Stimulated activated CD4-positive, alpha-beta T cell treated with anti-CD3 and anti-CD28 coated beads, TNF-alpha, amount 100 ng/mL, for 48 hours (primary cell): ENCODE results near the gene CACYBP.

Source experiments
- DNase-seq, 3 donors: peaks; one replicate each; pipeline ENCODE4 v3.0.0-alpha.2; 2020; ENCODE audit warnings: low read depth in 3 of 3

CACYBP gene, protein sequence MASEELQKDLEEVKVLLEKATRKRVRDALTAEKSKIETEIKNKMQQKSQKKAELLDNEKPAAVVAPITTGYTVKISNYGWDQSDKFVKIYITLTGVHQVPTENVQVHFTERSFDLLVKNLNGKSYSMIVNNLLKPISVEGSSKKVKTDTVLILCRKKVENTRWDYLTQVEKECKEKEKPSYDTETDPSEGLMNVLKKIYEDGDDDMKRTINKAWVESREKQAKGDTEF

DNA sequence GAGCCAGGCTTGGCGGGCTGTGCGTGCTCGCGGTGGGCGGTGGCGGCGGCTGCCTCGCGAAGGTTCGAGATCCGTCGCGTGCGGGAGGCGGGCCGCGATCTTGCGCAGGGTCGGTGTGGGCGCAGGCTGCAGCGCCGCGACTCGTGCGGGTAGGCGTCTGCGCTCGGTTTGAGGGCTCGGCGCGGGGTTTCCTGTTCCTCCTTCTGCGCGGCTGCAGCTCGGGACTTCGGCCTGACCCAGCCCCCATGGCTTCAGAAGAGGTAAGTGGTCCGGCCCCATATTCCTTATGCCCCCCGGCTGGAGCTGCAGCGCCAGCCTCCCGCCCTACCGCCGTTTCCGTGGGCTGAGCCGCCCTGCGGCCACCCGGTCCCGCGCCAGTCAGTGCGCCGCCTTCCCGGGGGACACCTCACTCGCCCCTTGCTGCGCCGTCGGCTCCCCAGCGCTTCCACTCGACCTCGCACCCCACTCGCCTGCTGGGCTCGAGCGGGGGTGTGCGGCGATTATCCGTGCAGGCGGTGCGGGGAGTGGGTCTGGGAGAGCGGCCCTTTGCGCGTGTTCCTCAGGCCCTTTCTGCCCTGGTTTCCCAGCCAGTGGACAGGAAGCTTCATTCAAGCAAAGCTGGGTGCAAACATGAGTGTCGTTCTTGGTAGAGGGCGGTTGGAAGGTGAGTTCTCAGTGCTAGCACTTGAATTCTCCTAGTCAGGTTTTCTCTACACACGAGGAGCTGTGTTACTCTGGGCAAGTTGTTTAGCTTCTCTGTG is at the start of gene CACYBP:
TSS of gene CACYBP (plus strand) at position 12 of the 761 bp plus-strand sequence. CDS start at position 246, 234 bp downstream.
- DNase-seq, result peak in 1 of 3 donors; percentile 27

DNA sequence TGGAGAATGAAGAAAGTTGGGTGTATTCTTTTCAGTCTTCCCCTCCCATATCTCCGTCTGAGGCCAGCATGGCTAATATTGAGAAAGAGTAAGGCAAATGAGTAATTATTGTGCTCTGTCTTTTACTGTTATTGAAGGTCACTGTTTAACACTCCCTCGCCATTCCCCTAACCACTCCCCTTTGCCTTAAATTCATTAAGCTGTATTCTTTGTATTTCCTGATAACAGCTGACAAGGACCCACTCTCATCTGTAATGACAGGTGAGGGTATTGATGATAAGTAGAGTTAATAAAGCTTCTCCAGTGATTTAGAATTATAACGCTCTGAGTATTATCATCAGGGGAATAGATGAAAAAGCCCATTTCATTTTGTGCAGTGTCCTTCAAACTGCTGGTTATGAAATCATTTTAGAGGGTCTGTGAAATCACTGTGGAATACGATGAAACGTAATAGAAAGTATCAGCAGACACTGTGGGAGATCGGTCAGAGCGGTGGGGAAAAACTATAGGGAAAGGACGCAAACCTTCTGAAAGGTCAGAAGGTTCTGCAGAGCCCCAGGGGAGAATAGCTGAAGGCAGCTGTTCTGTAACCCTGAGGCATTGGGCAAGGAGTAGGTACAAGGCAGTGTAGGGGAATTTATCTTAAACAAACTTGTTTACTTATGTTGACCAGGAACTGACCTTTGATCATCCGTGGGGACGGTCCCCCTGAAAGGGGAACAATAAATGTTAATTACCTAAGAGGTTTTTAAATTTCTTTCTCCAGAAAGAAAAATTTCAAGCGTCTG is 46.3 kb upstream of the CACYBP start:
- no peak for DNase-seq

DNA sequence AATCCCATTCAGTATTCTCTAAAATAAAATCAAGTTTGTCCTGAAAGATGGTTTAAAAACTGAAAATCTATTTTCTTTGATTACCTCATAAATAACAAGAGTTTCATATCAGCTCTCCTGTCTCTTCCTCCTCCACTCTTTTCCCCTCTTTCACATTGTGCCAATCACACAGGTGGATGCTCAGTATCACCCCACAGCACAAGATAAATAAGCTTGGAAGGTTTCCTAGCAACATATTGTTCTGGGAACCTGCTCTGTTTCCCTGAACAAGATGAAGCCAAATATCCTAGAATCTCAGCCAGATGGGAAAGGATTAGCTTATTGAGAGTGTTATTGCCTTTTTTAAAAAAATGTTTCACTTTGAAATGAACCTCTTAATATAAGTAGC is 45.7 kb upstream of the CACYBP start:
- DNase-seq, result no peak

DNA sequence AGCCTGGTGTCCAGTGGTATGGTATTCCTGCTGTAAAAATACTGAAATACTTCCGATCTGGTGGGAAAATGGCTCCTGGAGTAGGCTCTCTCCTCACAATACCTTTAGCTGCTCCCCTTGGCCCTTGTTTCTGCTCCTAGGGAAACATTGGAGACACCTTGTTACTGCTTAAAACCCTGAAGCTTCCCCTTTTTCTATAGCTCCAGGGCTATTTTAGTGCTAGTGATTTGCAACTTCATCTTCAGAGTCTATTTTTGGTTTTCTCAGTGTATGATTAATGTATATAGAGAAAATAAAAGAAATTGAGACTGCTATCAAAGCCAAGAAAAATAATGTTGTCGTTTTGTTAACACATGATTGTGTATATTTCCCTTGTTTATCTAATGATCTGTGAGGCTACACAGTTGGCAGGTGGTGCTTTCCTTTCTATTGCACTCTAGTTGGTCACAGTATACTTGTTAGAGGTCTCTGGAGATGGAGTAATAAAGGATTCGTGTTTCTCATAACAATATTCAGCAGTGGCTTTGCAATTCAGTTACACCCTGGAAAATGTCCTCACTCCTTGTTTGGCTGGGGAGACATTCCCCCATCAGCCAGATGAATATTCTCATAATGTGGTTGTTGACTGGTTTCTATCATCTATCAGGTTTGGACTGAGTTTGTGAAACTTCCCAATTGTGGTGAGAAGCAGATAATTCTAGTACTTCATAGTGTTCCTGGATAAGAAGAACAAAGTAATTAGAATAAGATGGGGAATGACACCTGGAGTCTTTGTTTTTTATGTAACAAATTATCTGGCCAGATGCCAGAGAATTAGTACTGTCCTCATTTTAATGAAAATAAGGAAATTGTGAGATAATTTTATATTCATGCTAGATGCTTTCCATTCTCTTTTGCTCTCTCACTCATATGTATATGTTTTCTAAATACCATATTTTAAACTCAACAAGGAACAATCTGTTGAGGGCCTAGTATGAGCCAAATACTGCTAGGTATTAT is 44.8 kb upstream of the CACYBP start:
- no peak for DNase-seq

DNA sequence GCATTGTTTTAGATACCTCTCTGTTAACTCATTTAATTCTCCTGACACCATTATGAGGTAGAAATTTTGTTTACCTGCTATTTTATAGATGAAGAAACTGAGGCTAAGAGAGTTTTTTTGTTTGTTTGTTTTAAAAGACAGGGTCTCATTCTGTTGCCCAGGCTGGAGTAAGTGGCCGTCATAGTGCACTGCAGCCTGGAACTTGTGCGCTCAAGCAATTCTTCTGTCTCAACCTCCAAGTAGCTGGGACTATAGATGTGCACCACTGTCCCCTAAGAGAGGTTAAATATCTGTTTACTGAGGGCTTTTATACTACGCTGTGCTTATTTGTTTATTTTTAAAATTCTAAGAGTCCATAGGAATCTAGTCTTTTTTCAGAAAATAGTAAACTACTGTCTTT is 43.7 kb upstream of the CACYBP start:
- no peak for DNase-seq

DNA sequence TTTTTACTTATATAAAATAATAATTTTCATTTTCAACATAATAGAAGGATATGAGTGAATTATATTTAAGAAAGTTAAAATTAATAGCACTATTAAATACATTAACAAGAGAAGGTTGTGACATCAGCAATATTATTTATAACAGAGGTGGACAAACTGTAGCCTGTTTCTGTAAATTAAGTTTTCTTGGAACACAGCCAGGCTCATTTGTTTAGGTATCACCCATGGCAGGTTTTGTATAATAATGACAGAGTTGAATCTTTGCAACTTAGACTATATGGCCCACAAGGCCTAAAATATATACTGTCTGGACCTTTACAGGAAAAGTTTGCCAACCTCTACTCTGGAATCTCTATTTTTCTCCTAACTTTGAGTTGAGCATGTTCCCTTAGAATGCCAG is 42.8 kb upstream of the CACYBP start:
- no peak for DNase-seq

DNA sequence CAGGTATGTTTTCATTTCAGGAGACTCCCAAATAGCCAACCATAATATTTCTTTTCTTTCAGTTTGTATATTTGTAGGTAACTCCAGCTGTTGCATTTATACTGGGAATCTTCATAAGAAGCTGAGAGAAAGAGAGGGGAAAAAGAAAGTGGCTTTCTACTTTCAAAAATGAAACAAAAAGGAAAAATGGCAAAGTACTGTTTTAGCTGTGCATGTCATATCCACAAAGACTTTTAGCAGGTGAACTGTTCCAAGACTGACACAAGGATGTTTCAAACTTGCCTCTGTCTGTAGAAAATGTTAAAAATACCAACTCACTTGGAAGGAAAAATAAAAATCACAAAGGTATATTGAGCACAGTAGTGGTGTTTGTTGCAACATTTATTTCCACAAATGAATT is 41.9 kb upstream of the CACYBP start:
- DNase-seq, result no peak

DNA sequence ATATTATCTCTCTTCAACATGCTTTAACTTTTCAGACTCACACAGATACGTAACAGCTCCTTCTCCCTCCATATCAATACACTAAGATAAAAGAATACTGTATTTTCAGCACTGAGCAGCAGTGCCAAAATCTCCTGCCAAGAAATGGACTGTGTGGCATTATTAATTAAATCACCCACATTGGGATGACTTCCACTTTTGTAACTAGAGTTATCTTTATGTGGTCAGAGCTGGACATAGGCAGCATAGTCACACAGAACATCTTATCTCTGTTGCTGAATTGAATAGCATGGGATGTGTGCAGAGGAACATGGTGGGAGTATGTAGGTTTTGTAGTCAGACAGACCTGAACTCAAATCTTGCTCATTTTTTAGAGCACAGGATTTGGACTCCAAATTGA is 41.4 kb upstream of the CACYBP start:
- no peak for DNase-seq

DNA sequence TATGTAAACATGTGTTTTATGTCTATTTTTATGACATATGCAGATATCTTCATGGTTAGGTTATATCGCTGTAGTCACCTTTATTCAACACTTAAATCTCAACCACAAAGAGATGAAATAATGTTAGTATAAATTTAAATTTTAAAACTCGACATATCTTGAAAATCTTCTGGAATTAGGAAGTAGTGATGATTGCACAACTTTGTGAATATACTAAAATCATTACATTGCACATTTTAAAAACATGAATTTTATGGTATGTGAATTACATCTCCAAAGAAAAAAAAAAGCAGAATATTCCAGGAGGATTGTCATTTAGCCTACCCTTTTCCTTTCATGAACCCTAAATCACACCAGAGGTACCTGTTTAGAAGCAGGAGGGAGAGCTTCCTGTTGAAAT is 39.4 kb upstream of the CACYBP start:
- no peak for DNase-seq

DNA sequence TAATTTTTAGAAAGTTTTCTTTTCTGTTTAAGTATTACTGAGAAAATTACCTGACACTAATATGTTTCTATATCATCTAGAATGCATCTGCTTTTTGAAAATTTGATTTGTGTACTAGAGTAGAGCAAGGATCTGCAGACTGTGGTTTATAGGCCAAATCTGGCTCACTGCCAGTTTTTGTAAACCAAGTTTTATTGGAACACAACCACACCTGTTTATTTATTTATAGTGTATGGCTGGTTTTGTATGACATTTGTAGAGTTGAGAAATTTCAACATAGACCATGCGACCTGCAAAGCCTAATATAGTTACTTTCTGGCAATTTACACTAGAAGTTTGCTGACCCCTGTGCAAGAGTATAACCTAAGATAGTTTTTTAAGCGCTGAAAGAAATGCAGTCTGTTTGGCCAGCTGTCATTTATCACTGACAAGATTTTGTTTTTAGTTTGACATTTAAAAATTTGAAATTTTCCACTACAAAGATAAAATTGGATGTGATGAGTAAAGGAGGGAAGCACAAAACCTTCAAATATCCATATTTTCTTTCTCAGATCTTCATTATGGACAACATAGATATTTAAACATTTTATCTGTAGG is 36.1 kb upstream of the CACYBP start:
- DNase-seq, result no peak

DNA sequence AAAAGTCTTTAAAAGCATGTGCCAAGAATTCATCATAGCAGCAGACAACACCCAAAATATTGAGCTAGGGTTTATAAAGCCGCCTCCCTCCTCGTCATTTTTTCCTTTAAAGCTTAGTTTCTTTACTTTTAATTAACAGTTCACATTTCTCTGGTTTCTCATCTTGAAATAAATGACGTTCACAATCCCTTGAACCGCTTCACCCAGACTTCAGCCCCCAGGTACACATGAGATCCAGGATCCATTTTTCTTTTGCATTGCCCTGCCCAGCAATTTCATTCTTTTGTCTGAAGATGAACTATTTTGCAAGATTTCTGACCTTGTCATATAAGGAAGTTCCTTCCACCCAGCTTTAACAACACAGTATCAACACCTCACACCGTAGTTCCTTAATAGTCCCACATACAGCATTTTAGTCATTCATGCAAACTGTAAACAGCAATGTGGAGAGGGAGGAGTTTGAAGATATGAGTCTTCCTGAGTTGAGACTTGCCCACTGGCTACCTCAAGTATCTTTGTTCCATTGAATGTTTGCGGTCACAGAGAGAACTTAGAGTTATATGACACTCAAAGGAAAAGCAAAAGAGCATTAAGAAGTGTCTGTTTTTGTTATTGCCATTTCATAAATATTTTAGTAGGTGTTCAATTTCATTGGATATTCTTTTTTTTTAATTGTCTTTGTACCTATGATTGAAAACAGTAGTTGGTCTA is 35.3 kb upstream of the CACYBP start:
- no peak for DNase-seq

DNA sequence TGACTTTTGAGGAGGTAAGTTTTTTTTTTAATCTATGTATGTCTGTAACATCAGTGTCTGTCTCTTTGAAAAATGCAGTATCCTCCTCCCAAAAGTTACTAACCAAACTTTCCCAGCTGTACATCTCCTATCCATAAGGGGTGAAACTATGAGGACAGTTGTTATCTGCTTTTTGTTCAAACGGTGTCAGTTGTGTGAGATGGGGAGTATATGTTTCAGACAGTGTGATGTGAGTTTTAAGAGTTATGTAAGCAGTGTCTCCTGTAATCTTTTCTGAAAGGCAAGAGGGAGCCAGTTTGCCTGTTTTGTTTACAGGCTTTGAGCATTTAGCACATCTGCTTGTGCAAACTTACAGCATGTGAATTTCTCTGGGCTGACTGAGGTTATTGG is 34.8 kb upstream of the CACYBP start:
- no peak for DNase-seq

DNA sequence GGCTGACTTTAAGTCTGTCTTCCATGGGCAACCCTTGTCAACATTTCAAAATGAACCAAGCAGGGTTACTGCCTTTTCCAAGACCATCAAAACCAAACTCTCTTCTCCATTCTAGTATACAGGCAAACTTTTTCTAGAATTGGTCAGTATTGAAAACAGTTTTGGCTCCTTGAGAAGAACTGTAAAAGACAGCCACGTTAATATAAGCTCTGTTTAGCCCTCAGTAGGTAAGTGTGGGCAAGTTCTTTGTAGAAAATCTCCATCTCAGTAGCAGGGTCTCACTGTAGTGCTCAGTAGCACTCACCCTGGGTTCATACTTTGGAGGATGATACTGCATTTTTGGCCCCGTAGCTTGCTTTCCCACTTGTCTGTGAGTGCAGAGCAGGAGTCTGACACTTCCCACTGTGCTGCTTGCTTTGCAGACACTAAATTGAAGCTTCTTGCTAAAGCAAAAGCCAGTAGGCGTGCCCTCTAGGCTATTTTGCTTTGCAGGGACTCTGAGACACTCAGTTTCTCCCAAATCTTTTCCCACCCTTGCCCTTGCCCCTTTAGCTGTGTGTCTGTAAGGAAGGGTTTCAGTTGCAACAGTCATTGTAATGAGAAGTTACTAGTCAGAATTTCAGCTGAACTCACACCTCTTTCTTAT is 34.3 kb upstream of the CACYBP start:
- DNase-seq, result no peak

DNA sequence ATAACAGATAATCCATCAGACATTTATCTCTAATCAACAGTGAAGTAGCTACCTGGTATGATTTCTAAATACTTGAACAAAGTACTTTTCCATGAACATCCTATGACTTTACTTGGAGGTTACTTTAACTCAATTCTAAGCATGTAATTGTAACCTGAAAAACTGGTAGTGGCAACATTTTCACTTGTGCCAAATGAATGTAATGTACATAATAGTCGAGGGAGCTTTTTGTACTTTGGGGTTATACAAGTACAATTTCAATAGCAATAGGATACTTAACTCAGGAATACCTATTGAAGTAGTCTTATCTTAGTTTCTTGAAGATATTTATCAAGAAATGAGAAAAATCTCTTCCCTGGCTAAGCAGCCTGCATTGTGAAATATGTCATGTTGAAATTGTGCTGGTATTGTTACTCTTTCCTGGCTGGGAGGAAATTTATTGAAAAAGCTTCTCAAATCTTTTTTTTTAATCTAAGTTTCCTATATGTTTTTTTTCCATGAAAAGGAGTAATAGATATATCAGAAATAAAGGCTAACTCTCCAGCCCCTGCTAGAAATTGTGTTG is 33.7 kb upstream of the CACYBP start:
- DNase-seq, result no peak

DNA sequence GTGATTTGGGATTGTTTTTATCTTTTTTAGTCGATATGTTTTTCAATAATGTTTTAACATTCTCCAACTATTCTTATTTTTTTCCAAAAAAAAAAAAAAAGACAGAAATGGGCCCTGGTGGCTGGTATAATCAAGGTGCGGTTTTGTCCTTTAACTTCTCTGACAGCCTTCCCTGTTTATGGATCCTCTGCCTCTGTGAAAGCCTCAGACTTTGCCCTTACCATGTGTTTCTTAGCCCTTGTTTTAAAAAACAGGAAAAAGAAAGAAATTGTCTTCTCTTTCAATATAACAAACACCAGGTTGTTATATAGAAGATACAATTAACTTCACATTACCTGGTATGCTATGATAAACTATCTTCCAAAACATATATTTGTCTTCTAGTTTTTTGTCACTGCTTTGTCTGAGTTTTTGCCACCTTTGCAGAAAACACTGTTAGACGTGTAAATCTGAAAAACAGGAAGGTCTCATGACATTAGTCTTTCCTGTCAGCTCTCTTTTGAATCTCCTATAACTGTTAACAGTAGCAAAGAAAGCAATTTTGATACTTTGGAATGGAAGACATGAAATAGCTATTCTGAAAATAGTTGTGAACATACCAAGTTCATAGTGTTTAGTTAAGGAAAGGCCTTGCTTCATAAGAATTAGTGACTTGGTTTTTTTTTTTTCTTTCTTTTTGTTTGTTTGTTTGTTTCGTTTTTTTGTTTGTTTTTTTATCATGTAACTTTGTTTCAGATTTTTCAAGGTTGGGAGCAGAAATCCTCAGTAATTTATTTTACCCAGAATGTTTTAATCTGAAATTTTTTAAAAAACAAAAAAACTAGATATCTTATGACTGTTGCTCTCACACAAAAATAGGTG is 31.7 kb upstream of the CACYBP start:
- no peak for DNase-seq

DNA sequence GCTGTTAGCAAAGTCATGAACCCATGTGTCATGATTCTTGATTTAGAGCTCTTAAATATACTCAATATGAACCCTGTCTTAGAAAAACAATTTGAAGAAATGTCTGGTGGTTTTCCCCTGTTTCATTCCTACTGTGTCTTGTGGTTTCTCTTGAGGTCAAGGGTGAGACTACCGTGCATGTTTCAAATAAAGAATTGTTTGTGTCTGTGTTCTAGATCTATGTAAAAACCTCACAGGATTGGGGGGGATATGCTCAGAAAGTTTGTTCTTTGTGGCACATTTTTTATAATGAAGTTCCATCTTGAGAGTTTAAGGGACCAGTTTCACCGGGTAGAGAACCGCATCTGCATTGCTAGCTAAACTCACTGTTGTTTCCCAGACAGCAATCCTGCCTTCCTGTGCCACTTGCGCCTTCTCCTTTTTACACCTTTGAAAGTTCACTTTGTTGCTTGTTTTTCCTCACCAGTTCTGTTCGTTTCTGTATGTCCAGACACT is 30.9 kb upstream of the CACYBP start:
- no peak for DNase-seq

DNA sequence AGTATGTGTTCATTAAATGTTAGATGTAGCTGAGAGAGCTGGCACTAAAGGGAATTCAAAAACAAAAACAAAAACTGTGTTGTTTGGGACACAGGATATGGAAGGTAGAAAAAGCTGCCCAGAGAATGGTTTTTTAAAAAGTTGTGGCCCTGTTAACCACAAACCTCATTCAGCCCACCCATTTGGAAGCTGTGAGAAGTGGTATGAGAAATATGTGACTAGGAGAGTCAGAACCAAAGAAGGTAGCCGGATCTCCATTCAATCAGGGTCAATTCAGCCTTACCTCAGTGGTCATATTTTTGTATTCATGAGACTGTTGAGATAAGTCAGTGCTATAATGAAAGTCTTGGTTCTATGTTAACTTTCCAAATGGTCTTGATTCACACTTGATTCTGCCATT is 29.8 kb upstream of the CACYBP start:
- DNase-seq, result no peak

DNA sequence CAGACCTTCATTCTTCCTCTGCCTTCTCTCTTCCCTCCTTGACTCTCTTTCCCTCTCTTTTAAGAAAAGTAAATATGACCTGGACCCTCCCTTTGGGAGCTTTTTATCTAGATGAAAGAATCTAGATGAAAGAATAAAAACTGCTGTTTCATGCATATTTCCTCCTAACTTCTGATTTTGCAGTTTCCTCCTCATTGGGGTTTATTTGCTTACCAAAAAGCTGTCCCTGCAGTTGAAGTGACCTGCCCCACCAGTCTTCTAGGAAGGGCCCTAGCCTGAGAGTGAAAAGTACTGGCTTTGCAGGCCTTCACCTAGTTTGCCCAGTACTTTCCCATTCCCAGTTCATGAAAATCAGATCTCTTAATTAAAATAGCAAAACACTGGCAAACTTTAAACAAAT is 28.3 kb upstream of the CACYBP start:
- no peak for DNase-seq

DNA sequence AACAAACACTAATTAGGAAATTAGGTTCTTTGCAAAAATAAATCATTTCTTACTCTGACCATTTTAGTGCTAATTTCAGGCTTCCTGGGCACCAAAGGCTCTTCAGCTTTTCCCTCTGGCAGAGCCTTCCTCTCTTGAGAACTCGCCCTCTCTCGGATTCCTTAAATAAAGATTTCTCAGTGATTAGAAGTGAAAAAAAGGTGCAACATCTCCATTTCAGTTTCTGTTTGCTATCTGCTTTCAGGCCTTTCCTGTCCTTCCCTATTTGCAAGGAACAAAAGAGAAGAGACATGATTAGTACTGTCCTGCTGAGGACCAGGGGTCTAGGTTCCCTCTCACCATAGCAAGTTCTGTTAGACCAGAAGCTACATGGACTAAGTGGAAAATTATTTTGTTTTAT is 27.8 kb upstream of the CACYBP start:
- no peak for DNase-seq
